ENCODE results near the gene MUC5B.
"Not testable (repeated sequence)": the region's sequence is repeated elsewhere in the genome, so short reads cannot be mapped to it uniquely, and the experiment has no call there.

MUC5B gene

GRCh38 chr11:1191786-1192470 is 30.9 kb upstream of the MUC5B start:
- not testable (repeated sequence) for DNase-seq

DNA sequence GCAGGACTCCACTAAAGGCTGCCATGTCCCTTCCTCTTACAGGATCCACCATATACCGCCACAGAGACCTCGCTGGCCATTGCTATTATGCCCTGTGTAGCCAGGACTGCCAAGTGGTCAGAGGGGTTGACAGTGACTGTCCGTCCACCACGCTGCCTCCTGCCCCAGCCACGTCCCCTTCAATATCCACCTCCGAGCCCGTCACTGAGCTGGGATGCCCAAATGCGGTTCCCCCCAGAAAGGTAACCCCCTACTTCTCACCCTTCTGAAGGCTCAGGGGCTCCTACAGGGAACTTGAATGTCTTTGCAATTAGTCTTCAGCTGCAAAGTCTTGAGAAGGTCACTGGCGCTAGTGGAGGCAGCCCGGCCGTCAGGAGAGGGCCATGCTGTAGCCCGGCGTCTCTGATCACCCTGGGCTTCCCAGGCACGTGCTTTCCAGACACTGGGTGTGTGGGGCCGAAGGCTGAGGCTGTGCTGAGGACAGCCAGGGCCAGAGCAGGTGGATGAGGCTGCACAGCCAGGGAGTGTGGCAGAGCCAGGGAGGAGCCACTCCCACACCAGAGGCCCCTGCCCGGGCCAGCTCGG is 30.0 kb upstream of the MUC5B start:
- DNase-seq = no peak

GRCh38 chr11:1193326-1194230 is 29.3 kb upstream of the MUC5B start:
- DNase-seq = no peak

- no peak for DNase-seq
Measured at GRCh38 chr11:1194231-1194976, 28.5 kb upstream of the MUC5B start.

GRCh38 chr11:1194977-1195681 is 27.7 kb upstream of the MUC5B start:
- DNase-seq = no peak

DNA sequence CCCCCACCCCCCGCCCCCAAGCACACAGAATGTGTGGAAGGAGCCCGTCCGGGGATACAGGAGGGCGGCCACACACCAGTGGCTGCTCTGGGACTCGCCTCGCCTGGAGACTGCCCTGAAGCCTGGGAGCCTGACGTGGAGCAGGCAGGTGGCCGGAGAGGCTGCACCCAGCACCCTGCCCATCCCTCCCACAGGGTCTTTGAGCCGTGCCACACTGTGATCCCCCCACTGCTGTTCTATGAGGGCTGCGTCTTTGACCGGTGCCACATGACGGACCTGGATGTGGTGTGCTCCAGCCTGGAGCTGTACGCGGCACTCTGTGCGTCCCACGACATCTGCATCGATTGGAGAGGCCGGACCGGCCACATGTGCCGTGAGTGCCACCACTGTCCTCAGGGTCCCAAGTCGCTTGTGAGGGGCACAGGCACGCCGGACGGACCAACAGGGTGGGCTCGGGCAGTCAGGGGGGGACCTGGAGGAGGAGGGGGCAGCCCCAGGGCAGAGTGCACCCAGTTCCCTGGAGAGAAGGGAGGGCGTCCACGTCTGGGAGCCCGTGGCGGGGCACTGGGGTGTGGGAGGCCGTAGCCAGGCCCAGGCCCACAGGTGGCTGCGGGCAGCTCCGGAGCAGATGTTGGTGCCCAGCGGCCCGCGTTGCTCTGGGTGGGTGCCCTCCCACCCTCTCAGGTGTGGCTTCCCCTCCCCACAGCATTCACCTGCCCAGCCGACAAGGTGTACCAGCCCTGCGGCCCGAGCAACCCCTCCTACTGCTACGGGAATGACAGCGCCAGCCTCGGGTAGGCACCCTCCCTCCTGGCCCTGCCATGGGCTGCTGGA is 27.0 kb upstream of the MUC5B start:
- no peak for DNase-seq

DNA sequence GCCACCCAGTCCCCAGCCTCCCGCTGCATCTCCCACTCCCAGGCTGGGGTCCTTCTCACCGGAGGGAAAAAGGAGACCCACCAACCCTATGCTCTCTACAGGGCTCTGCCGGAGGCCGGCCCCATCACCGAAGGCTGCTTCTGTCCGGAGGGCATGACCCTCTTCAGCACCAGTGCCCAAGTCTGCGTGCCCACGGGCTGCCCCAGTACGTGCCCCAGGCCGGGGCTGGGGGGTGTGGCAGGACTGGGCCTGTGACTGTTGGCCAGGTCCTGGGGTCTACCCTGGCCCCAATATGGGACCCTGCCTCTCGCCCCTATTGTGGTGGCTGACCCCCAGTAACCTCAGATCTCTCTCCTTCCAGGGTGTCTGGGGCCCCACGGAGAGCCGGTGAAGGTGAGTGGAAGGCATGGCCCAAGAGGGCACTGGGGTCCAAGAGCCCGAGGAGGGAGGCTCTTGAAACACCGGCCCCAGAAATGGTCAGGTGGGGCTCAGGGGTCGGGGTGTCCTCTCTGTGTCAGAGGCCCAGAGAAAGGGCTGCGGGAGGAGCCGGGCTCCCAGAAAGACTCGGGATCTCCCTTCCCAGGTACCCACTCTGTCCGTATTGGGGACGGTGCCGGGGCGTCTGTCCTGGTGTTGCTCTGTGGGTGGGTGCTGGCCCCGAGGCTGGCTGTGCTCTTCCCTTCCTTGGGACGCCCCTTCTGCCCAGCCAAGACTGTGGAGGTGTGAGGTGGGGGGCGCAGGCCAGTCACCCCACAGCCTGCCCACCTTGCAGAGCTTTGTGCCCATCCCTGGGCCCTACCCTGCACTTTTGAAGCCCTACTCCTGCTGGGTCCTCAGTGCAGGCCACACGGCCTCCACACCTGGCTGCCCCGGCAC is 26.1 kb upstream of the MUC5B start:
- no peak for DNase-seq

- DNase-seq = no peak
Measured at GRCh38 chr11:1197431-1197885, 25.4 kb upstream of the MUC5B start.

GRCh38 chr11:1197886-1198560 is 24.8 kb upstream of the MUC5B start:
- no peak for DNase-seq

GRCh38 chr11:1198561-1199240 is 24.2 kb upstream of the MUC5B start:
- DNase-seq = no peak

GRCh38 chr11:1199241-1199750 is 23.6 kb upstream of the MUC5B start:
- no peak for DNase-seq

DNA sequence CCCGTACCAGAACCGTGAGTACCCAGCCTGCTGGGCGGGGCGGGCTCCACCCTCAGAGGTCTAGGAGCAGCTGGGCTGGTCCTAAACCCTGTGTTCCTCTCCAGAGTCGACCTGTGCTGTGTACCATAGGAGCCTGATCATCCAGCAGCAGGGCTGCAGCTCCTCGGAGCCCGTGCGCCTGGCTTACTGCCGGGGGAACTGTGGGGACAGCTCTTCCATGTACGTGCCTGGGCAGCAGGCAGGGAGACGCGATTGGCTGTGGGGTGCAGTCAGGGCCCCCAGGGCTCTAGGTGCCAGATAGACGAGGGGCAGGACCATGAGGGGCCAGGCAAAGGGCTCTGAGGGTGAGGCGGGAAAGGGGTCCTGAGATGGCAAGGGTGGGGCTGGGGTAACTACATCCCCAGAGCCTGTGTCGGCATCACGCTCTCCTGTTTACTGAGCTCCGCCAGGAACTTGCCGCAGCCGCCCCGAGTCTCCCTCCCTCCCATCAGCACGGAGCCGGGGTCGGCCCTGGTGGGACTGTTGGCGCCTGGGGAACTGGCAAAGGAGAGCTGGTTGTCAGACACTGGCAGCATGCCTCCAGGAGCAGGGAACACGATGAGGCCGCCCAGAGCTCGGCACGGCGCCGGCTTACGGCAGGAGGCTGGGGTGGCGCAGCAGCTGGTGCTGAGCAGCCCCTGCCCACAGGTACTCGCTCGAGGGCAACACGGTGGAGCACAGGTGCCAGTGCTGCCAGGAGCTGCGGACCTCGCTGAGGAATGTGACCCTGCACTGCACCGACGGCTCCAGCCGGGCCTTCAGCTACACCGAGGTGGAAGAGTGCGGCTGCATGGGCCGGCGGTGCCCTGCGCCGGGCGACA is 22.9 kb upstream of the MUC5B start:
- DNase-seq = no peak

DNA sequence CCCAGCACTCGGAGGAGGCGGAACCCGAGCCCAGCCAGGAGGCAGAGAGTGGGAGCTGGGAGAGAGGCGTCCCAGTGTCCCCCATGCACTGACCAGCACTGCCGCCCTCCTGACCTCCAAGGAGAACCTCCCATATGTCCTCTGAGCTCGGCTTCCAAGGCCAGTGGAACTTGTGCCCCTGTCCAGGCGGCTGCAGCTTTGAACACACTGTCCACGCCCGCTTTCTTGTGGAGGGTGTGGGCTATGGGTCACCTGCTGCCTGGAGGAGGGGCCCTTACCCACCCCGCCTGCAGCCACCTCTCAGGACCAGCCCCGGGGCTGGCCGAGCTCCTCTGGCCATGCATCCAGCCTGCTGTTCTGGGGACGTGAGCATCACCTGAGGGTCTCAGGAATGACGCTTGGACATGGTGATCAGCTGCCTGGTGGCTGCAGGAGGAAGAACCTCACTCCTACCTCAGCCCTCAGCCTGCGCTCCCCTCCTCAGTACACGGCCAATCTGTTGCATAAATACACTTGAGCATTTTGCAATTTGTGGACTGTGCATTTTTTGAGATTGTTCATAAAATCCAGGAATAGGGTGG is 22.2 kb upstream of the MUC5B start:
- DNase-seq = no peak

DNA sequence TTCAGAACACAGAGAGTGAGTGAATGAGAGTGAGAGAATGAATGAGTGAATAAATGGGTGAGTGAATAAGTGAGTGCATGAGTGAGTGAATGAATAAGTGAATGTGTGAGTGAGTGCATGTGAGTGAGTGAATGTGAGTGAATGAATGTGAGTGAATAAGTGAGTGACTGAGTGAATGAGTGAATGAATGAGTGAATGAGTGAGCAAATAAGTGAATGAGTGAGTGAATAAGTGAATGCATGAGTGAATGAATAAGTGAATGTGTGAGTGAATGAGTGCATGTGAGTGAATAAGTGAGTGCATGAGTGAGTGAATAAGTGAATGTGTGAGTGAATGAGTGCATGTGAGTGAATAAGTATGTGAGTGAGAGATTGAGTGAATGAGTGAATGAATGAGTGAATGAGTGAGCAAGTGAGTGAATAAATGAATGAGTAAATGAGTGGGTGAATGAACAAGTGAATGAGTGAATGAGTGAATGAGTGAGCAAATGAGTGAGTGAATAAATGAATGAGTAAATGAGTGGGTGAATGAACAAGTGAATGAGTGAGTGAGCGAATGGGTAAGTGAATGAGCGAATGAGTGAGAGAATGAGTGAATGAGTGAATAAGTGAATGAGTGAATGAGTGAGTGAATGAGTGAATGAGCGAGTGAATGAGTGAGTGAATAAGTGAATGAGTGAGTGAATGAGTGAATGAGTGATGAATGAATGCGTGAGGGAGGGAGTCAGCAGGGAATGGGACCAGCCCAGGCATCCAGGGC is 21.3 kb upstream of the MUC5B start:
- DNase-seq = no peak

DNA sequence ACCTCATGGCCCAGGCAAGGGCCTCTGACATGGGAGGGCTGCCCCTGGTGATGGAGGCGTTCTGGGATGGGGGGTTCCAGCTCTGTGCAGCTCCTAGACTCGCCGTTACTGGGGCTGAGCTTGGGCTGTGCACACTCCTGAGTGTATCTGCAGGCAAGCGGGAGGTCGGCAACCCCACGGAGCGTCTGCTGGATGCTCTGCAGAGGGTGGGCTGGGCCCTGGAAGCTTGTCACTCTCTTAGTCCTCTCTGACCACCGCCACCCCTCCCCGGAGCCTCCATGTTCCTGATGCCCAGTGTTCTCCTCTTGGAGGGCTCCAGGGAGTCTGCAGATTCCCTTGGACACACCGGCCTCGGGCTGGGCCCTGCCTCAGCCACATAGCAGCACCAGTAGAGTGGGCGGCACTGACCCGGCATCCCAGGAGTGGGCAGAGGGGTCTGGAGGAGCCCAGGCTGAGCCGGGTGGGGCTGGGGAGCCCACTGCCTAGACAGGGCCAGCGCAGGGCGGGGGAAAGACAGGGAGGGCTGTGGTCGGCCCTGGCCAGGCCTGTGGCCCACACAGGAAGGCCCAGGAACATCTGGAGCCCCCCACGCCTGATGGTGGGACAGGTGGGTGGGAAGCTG is 20.6 kb upstream of the MUC5B start:
- DNase-seq = no peak

DNA sequence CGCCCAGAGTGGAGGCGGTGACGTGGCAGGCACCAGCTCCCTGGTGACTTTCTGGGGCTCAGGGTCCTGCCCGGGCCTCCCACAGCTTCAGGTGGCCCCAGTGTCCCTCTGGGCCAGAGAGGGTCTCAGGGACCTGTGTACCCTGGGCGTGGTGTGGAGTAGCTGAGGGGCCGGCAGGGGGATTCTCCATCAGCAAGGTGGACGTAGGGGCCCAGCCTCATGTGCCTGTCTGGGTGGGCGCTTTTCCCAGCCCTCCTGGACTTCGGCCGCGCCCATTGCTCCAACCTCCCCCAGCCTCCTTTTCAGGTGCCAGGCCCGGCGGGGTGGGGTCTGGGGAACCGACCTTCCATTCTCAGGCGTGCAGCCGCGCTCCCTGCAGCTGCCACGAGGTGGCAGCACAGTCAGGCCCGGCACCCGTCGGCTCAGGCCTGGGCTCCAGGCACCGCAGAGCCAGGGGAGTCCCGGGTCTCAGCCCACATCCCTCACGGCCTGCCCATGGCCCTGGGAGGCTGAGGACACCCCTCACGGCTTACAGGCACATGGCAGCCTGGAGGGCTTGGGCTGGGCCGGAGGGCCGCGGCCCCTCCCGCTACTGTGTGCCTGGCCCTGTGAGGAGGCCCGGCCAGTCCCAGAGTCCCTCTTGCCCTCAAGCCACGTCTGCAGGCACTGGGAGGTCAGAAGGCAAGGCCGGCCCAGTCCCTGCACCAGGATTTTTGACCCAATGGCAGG is 19.9 kb upstream of the MUC5B start:
- DNase-seq = no peak
